ENCODE measurements around the gene UGT1A6.

Gene UGT1A6

GRCh38 chr2:233803292-233803911, 110.7 kb downstream of the UGT1A6 start:
- no peak for DNase-seq

- no peak for DNase-seq
These were observed 111.3 kb downstream of the UGT1A6 start for GRCh38 chr2:233803994-233804393.

GRCh38 chr2:233807215-233807865, 114.7 kb downstream of the UGT1A6 start:
- no peak for DNase-seq

- no peak for DNase-seq
These were observed 115.6 kb downstream of the UGT1A6 start for GRCh38 chr2:233807966-233808935.

GRCh38 chr2:233810385-233810784, 117.7 kb downstream of the UGT1A6 start:
- DNase-seq, result no peak

GRCh38 chr2:233811087-233811486, 118.4 kb downstream of the UGT1A6 start:
- DNase-seq, result no peak

DNA sequence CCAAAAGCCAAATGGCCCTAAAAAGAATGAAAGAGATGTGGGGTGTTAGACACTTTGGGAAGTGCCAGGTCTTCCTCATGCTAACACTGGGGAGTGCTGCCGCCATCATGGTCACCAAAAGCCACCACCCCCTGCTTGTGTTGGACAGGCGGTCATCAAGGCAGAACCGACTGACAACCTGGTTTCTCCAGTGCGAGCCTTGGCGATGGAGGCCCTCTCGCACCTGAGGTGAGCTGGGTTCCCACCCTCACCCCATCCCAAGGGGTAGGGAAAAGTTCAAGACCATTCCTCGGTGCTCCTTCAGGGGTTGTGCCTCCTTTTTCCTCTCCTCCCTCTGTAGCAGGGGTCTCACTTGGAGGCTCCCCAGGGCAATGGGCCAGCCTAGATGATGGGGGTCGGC, 119.0 kb downstream of the UGT1A6 start:
- no peak for DNase-seq

DNA sequence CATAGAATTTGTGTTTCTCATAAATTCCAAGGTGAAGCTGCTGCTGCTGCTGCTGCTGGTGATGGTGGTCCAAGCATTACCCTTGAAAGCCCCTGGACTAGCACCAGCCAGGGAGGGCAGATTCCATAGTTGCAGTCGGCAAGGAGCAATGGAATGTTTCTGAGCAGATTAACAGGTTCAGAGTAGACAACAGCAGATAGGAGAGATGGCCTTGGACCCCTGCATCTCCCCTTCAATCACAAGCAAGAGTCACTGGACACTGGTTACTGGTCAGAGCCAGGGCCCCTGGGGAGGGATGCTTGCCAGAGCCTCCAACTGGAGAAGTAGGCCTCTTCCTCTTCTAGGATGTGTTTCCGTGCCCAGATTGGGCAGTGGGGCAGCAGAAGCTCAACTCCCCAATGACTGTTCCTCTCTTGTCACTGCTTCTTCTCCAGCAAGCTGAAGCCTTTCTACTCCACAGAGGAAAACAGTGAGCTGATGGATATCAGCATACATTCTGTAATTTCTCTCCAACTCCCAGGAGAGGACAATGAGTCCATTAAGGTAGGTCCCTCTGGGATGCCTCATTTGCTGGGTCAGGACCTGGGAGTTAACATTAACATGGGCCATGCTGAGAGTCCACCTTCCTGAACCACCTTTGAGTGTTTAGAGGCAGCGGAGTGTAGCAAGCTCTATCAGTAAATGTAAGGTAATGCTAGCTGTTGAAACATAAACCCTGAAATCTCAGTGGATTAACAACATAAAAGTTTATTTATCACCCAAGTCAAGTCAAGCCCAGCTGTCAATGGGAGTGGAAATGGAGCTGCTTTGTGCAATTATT, 120.8 kb downstream of the UGT1A6 start:
- no peak for DNase-seq

DNA sequence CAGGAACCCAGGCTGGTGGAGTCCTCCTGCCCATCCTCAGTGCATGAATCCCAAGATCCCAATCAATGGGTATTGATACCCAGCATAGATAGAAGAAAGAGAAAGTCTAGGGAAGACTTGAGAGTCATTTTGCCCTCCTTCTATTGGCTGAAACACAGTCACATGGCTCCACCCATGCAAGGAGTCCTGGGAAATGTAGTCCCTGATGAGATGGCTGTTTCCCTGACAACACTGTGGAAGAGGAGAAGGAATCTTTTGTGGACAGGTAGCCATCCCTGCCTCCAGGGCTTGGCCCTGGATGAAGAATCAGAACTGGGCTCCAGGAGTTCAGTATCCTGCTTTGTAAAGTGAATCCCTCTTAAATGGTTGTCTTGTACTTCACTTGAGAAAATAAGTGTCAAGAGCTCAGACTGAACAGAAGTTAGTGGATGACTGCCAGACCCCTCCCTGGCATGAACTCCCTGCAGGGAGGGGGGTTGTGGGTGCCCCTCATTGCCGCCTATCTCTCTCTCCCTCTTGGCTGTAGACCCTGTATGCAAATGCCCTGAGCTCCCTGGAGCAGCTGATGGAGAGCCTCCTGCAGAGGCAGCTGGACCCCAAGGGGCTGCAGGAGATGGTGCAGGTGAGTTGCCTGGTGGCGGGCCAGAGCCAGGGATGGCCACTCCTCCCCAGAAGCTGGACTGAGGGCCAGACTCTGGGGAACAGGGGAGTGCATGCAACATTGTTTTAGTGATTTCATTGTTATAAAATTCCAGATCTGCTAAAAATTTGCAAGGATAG, 121.6 kb downstream of the UGT1A6 start:
- no peak for DNase-seq

DNA sequence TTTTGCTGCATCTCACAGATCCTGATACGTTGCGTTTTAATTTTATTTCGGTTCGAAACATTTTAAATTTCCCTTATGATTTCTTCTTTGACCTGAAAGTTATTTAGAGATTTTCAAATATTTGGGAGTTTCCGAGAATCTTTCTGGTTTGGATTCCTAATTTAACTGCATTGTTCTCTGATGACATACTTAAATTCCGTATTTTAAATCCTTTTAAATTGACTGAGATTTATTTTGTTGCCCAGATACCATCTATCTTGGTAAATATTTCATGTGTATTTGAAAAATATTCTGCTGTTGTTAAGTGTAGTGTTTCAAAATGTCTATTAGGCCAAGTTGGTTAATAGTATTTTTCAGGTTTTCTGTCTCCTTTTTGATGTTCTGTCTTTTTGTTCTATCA, 123.2 kb downstream of the UGT1A6 start:
- DNase-seq, result no peak

DNA sequence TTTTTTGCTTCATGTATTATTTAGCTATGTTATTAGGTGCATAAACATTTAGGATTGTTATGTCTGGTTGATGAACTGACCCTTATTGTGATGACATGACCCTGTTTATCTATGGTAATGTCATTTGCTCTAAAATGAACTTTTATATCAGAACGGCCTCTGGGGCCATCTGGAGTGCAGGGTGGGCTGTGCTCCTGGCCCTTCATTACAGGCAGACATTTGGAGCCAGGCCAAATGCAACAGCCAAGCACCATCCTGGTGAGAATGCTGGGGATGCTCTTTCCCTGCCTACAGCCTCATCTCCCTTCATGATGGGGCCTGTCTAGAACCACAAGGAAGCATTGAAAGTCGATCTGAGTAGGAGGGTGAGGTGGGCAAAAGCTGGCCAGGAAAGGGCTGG, 123.6 kb downstream of the UGT1A6 start:
- no peak for DNase-seq

- no peak for DNase-seq
These were observed 124.1 kb downstream of the UGT1A6 start for GRCh38 chr2:233816771-233817170.

DNA sequence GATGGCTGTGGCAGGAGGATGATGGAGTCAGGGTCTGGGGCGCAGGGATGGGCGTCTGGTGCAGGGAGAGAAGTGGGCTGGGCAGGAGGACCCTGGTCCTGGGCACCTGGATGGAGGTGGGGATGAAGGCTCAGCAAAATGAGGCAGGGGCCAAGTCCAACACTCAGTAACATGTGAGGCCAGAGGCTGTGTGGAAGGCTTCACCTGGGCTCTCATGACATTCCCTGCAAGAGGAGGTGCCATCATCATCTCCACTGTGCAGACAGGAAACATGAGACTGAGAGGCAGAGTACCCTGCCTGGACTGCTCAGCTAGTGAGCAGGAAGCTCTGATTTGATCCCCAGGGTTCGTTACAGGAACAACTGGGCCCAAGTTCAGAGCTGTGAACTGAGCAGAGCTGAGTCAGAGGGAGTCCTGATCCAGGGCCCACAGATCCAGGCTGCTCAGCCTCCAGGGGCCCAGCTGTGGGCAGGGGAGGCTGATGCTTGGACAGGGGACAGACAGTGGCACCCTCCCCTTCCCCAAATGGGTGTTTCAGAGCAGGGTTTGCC, 124.7 kb downstream of the UGT1A6 start:
- no peak for DNase-seq

- DNase-seq, result no peak
These were observed 125.4 kb downstream of the UGT1A6 start for GRCh38 chr2:233817995-233818638.

GRCh38 chr2:233818639-233819621, 126.2 kb downstream of the UGT1A6 start:
- DNase-seq, result no peak

DNA sequence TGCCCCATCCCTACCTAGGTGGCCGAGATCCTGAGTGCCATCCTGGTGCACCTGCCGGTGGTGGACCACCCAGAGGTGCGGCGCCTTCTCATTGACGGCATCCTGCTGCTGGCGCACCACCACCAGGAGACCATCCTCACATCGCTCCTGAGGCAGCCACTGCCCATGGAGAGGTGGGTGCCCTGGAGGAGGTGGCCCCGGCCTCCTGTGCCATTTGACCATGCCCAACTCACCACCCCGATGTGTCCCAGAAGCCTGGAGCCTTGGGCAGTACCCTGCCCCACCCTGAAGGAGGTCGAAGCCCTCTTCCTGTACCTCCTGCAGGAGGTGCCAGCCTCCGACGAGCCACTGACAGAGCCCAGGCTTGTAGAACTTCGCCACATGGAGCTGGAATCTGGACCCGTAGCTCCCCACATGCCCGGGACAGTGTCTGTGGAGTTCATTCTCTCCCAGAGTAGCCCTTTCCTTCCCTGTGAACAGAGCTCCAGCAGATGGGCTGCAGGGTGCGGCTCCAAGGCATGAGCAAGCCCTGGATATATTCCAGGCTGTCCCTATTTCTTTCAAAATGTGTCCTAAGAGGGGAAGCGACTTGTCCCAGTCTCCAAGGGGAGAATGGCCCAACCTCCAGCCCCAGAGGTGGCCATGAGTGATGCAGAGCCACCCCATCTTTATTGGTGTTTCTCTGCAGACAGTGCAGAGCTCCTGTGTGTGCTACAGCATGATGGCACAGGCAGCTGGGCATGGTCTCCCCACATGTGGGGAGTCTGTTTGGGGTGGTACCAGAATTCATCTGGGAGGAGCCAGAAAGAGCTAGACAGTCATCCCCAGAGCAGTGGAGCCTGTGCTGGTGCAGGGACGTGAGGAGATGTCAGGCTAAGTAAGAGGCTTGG, 127.4 kb downstream of the UGT1A6 start:
- no peak for DNase-seq

DNA sequence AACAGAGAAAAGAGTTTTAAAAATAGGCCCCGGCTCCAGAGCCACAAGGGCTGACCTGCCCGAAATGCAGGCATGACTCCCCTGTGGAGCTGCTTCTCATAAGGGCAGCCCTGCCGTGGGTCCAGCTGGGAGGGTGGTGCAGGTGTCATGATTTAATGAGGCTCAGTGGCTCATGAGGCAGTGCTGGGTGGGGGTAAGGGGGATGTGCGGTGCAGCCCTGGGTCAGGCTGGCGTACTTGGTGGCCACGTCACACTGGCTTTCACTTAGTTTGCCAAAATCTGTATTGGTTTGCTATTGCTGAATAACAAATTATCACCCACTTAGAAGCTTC, 128.1 kb downstream of the UGT1A6 start:
- no peak for DNase-seq

- DNase-seq, result no peak
These were observed 128.5 kb downstream of the UGT1A6 start for GRCh38 chr2:233821196-233821595.

DNA sequence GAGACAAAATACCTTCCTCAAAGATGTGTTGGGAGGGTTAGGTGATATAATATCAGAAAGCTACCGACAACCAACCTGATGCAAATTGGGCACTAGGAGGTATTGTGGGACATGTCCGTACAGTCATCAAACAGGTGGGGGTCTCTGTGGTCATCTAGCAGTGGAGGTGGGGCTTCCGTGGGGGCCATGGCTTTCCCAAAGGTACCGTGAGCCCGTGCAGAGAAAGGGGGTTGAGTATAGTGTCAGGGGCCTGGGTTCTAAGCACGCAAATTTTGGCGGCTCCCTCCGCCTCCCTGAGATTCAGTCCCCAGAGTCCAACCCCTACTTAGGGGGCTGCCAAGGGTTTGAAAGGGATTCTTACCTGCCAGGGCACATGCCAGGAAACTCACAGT, 129.0 kb downstream of the UGT1A6 start:
- DNase-seq, result no peak

All from activated CD8-positive, alpha-beta memory T cell treated with anti-CD3 and anti-CD28 coated beads, Interleukin-2, amount 50 U/mL, for 4 hours (primary cell).